Measurements from ENCODE around the gene GALNT16.

Gene GALNT16

DNA sequence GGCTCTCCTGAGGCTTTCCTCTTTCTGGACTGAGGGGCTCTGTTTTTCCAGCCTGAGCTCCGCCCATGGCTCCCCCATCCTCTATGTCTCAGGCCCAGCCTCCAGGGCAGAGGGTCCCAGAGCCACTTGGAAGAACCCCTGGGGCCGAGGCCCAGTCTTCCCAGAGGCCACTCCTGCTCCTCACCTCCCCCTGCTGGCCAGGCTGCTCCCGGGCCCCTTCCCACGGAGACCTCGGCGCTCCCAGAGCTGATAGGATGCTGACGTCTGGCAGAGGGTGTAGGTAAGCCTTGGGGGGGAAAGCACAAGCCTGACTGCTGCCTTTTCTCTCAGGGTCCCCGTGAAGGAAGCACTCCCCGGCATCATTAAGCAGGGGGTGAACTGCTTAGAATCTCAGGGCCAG, 86.8 kb downstream of the GALNT16 start:
- no peak for DNase-seq

GRCh38 chr14:69349091-69349777, 89.3 kb downstream of the GALNT16 start:
- no peak for DNase-seq

- DNase-seq: no peak
Observed at GRCh38 chr14:69350892-69351291, 90.9 kb downstream of the GALNT16 start.

DNA sequence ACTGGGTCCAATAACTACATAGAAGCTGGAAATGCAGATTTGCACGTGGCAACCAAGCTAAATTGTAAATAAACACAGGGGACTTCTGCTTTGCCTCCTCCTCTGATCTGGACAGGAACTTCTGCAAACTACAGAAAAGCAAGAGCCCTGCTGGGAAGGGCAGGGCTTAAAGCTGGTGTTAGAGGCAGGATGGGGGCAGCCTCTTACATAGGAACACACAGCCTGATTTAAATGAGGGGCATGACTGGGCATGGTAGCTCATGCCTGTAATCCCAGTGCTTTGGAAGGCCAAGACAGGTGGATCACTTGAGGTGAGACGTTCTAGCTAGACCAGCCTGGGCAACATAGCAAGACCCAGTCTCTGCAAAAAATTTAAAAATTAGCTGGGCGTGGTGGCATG, 91.4 kb downstream of the GALNT16 start:
- DNase-seq: no peak

DNA sequence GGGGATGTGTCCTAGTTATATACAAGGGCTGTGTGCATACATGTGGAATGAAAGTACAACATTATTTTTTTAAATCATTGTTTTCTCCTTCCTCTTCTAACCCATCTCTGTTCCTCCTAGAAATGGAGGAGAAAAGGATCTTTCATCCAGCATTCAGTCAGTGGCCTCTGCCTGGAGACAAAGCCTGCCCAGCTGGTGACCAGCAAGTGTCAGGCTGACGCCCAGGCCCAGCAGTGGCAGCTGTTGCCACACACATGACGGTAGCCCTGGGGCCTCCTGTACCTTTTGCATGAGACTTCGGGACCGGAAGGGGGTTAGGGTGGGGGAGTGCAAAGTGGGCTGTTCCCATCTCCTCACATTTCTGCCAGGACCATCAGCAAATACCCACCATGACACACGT, 92.0 kb downstream of the GALNT16 start:
- no peak for DNase-seq

DNA sequence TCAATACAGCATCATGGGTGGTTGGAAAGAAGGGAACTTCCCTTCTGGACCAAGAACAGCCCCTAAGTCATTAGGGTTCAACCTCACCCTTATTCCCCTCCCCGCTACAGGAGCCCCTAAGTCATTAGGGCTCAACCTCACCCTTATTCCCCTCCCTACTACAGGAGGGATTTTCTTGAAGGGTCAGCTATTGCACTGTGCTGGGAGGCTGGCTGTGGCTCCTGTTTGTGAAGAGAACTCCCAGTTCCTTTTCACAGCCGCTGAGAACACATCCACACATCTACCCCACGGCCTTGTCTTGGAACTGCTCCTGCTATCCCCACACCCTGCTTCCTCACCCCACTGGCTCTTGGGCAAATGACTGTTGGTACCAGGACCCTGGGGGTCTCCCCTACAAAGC, 93.2 kb downstream of the GALNT16 start:
- no peak for DNase-seq

- DNase-seq: no peak
Observed at GRCh38 chr14:69354383-69355153, 94.6 kb downstream of the GALNT16 start.

DNA sequence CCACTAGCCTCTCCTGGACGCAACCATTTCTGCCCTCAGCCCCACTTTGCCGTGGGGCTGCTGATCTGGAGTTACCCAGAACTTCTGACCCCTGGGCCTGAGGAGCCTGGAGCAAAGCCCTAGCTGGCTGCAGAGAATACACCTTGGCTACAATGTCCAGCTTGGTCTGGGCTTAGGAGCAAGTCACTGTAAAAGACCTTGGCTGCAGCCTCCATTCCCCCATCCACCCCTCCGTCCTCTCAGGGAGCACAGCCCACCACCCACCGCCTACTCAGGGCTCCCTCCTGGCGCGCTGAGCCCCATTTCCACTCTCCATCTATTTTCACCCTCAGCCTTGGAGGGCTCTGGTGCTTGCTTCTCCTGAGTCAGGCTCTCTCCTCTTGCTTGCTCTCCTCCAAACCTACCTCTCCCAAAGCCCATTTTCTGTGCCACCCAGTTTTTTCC, 95.2 kb downstream of the GALNT16 start:
- DNase-seq: no peak

DNA sequence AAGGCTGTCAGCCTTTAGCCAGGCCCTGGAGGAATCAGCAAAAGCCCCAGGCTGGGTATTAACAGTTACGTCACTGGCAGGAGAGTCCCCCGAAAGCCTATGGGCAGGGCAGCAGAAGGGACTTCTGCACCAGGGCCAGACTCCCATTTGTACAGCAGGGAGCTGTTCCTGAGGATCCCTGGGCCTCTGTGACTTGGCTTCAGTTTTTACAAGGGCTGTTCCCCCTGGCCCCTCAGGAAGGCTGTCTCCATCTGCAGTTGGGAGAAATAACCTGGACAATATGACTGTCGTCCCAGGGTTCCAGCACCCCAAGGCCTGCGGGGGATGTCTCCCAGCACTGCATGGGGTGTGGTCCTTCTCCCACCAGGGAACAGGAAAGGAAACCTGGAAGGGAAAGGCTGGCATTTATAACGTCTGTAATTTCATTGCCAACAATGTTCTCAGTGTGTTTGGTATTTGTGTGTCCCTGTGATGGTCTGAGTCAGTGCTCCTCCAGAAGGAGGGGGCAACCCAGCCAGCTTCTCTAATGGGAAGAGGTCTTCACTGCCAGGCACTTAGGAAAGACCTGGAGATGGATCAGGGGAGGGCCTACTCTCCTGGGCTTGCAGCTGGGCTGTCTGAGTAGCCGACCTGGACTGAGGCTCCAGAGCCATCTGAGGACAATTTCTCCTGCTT, 95.8 kb downstream of the GALNT16 start:
- DNase-seq: no peak

- no peak for DNase-seq
Observed at GRCh38 chr14:69356903-69357543, 97.1 kb downstream of the GALNT16 start.

DNA sequence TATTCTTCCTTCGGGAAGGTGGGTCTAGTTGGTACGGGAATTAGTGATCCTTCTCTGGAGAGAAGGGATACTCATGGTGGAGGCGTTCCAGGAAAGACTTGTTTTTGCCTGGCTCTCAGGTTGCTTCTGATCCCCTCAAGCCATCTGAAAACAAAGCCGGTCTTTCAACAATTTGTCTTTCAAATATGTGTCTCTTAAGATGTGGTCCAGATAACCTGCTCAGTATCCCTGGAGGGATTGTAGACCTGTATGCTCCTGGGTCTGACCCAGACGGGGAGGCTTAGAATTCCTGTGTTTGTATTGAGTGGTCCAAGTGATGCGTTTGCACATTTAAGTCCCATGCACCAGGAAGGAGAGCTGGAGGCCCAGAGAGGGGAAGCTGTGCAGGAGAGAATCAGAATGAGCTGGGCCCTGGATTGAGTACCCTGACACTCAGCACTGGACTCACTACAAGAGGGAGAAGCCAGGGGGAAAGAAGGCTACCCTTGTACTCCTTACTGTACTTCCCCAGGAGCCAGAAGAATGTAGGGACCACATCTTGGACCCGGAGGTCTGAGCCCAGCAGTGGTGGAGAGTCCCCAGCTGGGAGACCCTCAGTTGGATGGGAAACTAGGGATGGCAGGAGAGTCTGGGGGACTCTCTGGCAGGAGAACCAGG, 97.7 kb downstream of the GALNT16 start:
- no peak for DNase-seq

- DNase-seq: no peak
Observed at GRCh38 chr14:69358233-69358963, 98.4 kb downstream of the GALNT16 start.

GRCh38 chr14:69358966-69359365, 99.0 kb downstream of the GALNT16 start:
- DNase-seq: no peak

DNA sequence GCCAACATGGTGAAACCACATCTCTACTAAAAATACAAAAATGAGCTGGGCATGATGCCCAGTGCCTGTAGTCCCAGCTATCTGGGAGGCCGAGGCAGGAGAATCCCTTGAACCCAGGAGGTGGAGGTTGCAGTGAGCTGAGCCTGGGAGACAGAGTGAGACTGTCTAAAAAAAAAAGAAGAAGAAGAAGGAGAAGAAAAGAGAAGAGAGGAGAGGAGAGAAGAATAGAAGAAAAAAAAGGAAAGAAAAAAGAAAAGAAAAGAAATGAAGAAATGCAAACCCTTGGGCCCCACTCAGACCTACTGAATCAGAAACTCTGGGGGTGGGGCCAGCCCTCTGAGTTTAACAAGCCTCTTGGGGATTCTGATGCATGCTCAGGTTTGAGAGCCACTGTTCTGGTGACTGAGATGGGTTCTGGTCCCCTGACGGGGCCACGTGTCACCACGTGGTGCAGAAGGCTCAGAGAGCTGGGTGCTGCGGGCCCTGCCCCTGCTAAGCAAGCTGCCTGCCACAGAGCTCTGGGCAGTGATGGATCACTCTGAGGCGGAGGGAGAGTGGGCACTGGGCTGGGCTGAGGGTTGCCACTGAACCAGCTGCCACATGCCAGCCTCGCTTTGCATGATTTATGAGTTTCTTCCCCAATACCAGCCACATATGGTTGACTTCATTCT, 100.6 kb downstream of the GALNT16 start:
- no peak for DNase-seq

DNA sequence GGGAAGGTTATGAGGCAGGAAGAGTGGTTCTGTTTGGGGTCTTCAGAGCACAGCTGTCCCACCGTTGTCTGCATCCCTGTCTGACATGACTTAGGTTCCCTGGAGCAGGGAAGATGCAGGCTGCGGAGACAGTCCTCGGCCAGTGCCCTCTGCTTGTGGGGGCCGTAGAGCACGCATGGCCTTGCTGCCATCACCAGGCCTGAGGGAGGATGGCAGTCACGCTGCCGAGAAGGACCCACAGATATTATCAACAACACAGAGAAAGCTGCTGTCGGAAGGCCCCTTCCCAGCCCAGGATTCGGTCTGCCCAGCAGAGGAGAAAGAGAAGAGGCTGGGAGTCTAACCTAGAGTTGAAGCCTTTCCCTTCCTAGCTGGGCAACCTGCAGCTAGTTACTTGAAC, 103.1 kb downstream of the GALNT16 start:
- no peak for DNase-seq

DNA sequence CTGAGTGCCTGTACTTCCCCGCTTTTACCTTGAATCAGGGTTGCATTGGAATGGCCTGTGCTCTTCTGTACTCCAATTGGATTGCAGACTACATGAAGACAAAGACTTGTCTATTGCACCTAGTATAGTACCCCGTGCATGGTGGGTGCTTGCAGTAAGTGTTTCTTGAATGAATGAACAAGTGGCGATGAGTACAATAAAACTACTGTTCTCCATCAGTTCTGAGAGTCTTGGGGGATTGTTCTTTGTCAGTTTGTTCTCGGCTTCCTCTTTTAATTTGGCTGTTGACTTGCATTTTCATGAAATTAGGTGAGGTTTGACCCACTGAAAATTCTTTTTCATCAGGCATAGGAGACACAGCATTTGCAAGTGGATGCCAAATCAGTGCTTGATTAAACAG, 104.0 kb downstream of the GALNT16 start:
- no peak for DNase-seq

GRCh38 chr14:69364378-69364777, 104.4 kb downstream of the GALNT16 start:
- no peak for DNase-seq

- DNase-seq: no peak
Observed at GRCh38 chr14:69366069-69366468, 106.1 kb downstream of the GALNT16 start.

DNA sequence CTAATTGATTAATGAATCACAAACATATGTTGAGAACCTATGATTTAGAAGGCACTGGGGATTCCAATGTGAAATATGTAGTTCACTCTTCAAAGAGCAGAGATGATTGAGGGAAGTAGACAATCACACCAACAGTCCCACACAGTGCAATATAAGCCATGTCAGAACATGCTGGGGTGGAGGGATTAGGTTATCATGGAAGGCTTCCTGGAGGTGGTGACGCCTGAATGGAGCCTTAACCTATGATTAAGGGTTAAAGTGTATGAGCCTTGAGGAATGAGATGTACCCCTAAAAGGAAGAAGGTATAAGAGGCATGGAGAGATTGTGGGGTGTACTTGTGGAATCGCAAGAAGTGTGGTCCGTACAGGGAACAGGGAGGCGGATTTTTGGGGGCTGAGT, 106.8 kb downstream of the GALNT16 start:
- DNase-seq: no peak

DNA sequence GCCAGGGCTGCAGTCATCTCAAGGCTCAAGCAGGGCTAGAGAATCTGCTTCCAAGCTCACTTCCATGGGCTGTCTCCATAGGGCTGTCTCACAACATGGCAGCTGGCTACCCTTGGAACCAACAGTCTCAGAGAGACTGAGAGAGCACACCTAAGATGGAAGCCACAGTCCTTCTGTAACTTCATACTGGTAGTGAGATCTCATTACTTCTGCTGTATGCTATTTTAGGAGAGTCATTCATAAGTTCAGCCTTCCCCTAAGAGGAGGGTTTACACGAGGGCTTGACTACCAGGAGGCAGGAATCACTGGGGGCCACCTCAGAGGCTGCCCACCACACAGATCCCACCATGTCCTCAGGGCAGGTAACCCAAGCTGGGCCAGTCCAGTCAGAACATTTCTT, 108.4 kb downstream of the GALNT16 start:
- DNase-seq: no peak

DNA sequence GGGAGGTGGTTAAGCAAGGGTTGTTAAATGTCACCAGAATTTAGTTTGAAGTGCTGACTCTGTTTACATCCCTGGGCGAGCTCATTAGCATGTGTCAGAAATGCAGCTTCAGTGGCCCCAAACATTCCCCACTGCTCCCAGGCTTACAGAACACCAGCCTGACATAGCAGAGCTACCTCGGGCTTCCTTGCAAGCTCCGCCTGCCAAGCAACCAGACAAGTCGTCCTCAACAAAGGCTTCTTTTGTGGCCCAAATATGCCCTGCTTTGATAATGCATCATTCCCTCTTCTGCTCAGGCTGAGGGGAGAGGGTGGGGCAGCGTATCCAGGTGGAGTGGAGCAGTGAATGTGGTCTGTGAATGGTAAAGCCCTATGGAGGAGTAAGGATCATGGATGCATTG, 110.1 kb downstream of the GALNT16 start:
- no peak for DNase-seq

GRCh38 chr14:69372146-69372545, 112.2 kb downstream of the GALNT16 start:
- DNase-seq: no peak

All from NCI-H2081 treated with DMSO at 0.1 percent for 48 hours (cell line).